GM18502 (cell line): ENCODE results near the gene FRMD1.

Experiments
- ATAC-seq: cut with Tn5 transposase; IDR thresholded peaks from one replicate; pipeline ENCODE4 v1.9.1; 2021; ENCODE audit warnings: mild to moderate bottlenecking; ENCODE audit not compliant: unreplicated experiment, poor library complexity

The FRMD1 gene

GRCh38 chr6:168078943-168079405 lies at the start of gene FRMD1:
Gene FRMD1 (minus strand): TSS chr6:168079212. CDS start chr6:168079094, 118 bp downstream.
- ATAC-seq = no peak

- no peak for ATAC-seq
Measured at GRCh38 chr6:168128006-168128630, 49.1 kb upstream of the FRMD1 start.

- no peak for ATAC-seq
Measured at GRCh38 chr6:168127384-168127868, 48.4 kb upstream of the FRMD1 start.

GRCh38 chr6:168126566-168127383 lies 47.8 kb upstream of the FRMD1 start:
- ATAC-seq = no peak

GRCh38 chr6:168125429-168126001 lies 46.5 kb upstream of the FRMD1 start:
- ATAC-seq = no peak

- no peak for ATAC-seq
Measured at GRCh38 chr6:168124921-168125320, 45.9 kb upstream of the FRMD1 start.

- ATAC-seq = no peak
Measured at GRCh38 chr6:168124158-168124557, 45.1 kb upstream of the FRMD1 start.

GRCh38 chr6:168123165-168123911 lies 44.3 kb upstream of the FRMD1 start:
- ATAC-seq = no peak

- ATAC-seq = no peak
Measured at GRCh38 chr6:168122521-168122920, 43.5 kb upstream of the FRMD1 start.

GRCh38 chr6:168122011-168122410 lies 43.0 kb upstream of the FRMD1 start:
- ATAC-seq = no peak

- no peak for ATAC-seq
Measured at GRCh38 chr6:168121303-168121665, 42.3 kb upstream of the FRMD1 start.

GRCh38 chr6:168120390-168121302 lies 41.6 kb upstream of the FRMD1 start:
- ATAC-seq = no peak

- no peak for ATAC-seq
Measured at GRCh38 chr6:168119539-168119938, 40.5 kb upstream of the FRMD1 start.

GRCh38 chr6:168118935-168119334 lies 39.9 kb upstream of the FRMD1 start:
- no peak for ATAC-seq

- ATAC-seq = no peak
Measured at GRCh38 chr6:168117942-168118341, 38.9 kb upstream of the FRMD1 start.

- no peak for ATAC-seq
Measured at GRCh38 chr6:168116975-168117899, 38.2 kb upstream of the FRMD1 start.

GRCh38 chr6:168116438-168116974 lies 37.5 kb upstream of the FRMD1 start:
- ATAC-seq = no peak

- ATAC-seq = no peak
Measured at GRCh38 chr6:168115748-168116437, 36.9 kb upstream of the FRMD1 start.
